ENCODE measurements around the gene GLI3.
A peak's percentile ranks its signal among the peaks of the same experiment; 100 is the strongest.

GLI3 gene

DNA sequence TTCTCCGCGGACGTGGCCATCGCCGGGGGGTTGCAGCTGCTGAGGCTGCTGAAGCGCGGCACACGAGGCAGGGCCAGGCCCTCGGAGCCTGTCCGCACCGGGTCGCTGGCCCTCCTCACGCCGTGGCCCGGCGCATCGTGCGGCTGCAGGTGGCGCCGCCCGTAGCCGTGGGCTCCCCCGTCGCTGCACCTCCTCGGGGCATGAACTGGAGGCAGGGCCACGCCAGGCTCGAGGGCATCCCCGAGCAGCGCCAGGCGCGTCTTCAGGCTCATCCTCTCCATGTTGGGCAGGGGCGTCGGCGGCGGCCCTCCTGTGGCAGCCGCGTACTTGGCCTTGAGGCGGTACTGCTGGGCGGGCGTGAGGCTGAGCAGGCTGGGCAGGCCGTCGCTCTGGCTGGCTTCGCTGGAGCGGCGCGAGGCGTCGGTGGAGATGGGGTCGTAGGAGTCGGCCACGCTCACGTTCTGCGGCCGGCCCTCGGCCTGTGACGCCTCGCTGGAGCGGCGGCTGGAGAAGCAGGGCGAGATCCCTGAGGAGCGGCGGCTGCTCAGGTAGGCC is 271.0 kb downstream of the GLI3 start:
- DNase-seq (ENCODE audit: insufficient read length) (no peak), FAIRE-seq (no peak)
- TF ChIP-seq POLR2A (IDR thresholded peaks at IDR 0.05; ENCODE audit: low read depth, low read length) (no peak), TAF1 (IDR thresholded peaks at IDR 0.05; ENCODE audit: borderline replicate concordance, low read depth, low read length) (no peak), POLR2AphosphoS5 (IDR thresholded peaks at IDR 0.05; ENCODE audit: low read depth, low read length) (no peak)

DNA sequence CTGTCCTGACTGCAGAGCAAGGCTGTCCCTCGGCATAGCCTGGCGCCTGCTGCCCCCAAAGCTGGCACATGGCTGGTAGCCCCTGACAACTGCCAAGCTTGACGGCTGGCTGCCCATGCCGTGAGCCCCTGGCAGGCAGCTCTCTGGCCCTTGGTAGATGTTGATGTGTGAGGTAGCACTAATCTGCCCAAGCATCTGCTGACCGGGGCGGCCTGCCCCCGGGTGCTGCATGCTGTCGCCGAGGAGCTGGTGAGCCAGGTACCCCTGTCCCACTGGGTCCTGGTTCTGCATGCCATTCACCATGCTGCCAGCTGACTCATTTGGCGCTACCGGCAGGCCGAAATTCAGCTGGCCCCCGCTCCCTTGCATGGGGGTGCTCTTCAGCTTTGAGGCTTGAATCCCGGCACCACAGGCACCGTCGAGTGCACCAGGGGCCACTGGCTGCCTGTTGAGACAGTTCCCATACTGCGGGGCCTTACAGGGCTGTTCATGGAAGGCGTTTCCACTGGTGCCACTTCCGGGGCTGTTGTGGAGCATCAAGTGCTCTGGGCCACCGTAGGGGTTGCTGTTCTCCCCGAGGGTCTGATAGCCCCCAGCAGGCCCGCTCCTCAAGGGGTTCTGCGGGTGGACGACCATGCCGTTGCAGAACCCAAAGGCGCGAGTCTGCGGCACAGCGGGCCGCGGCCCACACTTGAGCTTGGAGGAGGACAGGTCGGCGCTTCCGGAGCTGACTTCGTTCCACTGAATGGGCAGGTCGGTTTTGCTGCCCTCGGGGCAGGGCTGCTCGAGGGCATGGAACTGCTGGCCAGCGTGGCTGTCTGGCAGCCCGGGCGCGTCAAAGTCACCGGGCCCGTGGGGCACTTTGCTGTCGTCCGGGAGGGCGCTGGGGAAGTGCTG is 271.9 kb downstream of the GLI3 start:
- TF ChIP-seq POLR2AphosphoS5 (IDR thresholded peaks at IDR 0.05; ENCODE audit: low read depth, low read length) (no peak), POLR2A (IDR thresholded peaks at IDR 0.05; ENCODE audit: low read depth, low read length) (no peak), TAF1 (IDR thresholded peaks at IDR 0.05; ENCODE audit: borderline replicate concordance, low read depth, low read length) (no peak)
- FAIRE-seq = no peak
- DNase-seq (ENCODE audit: insufficient read length) = no peak

DNA sequence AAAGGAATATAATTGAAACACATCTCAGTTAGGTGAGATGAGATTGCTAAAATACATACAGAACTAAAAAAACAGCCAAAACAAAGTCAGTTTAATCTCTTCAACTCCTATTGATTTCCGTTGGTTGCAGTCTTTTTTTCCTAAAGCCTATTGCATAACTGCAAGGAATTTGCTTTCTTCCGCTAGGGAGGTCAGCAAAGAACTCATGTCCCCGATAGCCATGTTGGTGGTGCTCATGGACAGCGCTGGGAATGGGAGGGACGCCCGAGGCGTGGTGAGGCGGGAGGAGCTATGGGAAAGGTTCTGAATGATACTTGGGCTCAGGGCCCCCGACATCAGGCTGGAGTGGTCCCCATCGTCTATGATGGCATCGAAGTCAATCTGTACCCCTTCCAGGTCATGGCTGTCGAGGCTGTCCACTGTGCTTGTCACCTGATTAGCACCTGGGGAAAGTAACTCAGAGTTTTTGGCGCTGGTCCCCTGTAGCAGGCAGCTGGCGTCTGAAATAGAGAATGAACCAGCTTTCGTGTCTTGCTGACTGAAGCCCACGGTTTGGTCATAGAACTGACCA is 272.7 kb downstream of the GLI3 start:
- DNase-seq (ENCODE audit: insufficient read length) = no peak
- no peak for FAIRE-seq
- TF ChIP-seq POLR2A (IDR thresholded peaks at IDR 0.05; ENCODE audit: low read depth, low read length) (no peak), POLR2AphosphoS5 (IDR thresholded peaks at IDR 0.05; ENCODE audit: low read depth, low read length) (no peak), TAF1 (IDR thresholded peaks at IDR 0.05; ENCODE audit: borderline replicate concordance, low read depth, low read length) (no peak)

DNA sequence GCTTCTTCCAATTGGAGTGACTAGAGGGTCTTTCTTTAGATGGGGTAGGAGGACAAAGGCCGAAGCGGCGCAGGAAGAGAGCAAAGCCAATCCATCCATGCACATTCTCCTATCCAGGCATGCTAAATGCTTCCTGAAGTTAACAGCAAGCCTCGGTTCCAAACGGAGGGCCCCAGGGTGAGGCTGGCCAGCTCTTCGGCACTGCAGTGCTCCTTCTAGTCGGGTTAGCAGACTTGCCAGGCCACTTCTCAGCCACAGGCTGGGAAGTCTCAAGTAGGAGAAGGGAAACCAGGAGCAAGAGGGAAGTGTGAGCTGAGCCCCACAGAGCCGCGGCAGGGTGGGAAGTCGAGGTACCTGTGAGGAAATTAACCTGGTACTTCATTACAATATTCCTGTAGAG is 280.3 kb downstream of the GLI3 start:
- no peak for TF ChIP-seq POLR2A (IDR thresholded peaks at IDR 0.05; ENCODE audit: low read depth, low read length)
- no peak for TF ChIP-seq TAF1 (IDR thresholded peaks at IDR 0.05; ENCODE audit: borderline replicate concordance, low read depth, low read length)
- no peak for TF ChIP-seq POLR2AphosphoS5 (IDR thresholded peaks at IDR 0.05; ENCODE audit: low read depth, low read length)
- DNase-seq (ENCODE audit: insufficient read length) = no peak
- FAIRE-seq = no peak

DNA sequence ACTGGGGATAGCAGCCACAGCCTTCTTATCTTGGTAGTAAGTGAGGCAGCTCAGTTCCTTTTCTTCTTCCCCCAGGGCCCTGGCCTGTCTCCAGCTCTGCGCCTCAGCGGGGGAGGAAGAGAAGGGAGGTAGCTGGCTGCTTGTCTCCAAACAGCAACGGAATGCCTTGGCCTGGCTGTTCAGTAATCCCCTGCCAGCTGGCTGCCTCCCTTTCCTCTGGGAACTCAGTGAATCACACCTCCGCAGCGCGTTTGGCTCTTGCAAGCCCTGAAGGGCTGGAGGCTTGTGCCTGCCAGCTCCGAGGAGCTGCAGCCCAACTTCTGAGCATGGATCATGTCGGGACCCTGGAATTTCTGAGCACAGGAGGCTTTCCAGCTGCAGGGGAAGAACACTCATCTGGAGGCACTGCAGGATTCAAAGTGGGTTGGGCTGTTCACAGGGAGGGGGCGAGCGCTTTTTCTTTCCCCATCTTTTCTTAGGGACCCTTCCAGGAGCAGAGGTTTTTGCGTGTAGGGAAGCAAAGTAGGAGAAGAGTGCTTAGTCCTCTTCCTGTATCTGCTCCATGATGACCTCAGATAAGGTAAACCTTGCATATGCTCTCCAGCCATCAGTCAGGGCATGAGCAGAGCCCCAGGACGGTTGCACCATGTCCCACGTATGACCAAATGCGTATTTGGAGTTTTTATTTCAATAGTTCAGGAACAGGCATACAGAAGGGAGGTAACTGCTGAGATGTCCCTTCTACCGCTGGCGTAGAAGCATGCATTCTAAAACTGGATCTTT is 280.9 kb downstream of the GLI3 start:
- no peak for TF ChIP-seq POLR2A (IDR thresholded peaks at IDR 0.05; ENCODE audit: low read depth, low read length)
- no peak for TF ChIP-seq POLR2AphosphoS5 (IDR thresholded peaks at IDR 0.05; ENCODE audit: low read depth, low read length)
- TF ChIP-seq TAF1 (IDR thresholded peaks at IDR 0.05; ENCODE audit: borderline replicate concordance, low read depth, low read length) = no peak
- no peak for DNase-seq (ENCODE audit: insufficient read length)
- no peak for FAIRE-seq

DNA sequence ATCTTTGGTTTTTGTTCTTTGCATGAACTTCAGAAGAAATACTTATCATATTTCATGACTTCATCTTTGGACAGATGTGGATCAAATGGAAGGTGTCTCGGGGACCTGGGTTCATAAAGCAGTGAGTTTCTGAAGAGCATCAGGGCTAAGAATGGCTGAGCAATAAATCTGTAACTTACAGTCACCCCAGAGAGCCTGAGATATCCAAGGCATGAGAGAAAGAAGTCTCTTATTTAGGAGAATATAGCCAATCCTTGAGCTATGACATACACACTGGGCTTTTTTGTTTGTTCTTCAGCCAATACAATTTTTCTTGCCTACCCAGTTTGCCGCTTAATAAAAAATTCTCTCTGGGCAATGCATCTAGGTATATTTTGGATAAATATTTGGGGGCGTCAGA is 281.6 kb downstream of the GLI3 start:
- no peak for FAIRE-seq
- no peak for TF ChIP-seq POLR2AphosphoS5 (IDR thresholded peaks at IDR 0.05; ENCODE audit: low read depth, low read length)
- no peak for TF ChIP-seq TAF1 (IDR thresholded peaks at IDR 0.05; ENCODE audit: borderline replicate concordance, low read depth, low read length)
- no peak for TF ChIP-seq POLR2A (IDR thresholded peaks at IDR 0.05; ENCODE audit: low read depth, low read length)

DNA sequence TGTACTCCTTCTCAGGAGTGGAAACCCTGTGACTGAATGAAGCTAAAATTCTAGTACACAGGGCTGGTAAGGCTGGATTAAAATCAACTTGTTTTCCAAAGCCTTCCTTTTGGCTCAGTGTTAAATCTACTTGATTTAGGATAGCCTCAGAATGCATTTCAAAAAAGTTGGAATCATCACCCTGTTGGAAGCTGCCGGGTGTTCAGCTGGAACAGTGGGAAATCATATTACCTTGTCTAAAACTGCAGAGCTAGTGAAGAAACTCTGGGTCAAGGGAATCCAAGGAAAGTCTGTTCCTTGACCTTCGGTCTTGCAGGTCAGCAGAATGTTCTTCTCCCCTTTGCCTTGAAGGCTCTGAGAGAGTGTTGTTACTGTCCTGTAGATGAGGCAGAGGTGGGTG is 282.0 kb downstream of the GLI3 start:
- TF ChIP-seq POLR2AphosphoS5 (IDR thresholded peaks at IDR 0.05; ENCODE audit: low read depth, low read length) (no peak), POLR2A (IDR thresholded peaks at IDR 0.05; ENCODE audit: low read depth, low read length) (no peak)
- DNase-seq (ENCODE audit: insufficient read length) (no peak), FAIRE-seq (no peak)

More for the DNA sequence above, 281.6 kb downstream of the GLI3 start:
- no peak for DNase-seq (ENCODE audit: insufficient read length)

DNA sequence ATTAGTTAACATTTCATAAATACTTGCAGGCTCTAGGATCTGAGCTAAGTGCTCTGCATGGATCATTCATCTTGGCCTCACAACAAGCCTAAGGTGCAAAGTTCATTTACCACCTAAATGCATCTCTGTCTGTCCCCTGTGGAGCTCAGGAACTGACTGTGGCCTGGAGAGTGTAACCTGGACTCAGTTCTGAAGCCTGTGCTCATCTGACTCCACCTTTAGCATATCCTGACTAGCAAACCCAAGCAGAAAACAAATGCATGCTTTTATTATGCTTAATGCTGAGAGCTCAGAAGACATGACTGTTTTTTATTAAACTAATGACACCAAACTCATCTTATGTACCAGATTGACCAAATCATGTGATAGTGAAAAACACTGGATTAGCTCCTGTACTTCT is 288.5 kb downstream of the GLI3 start:
- FAIRE-seq = no peak

DNA sequence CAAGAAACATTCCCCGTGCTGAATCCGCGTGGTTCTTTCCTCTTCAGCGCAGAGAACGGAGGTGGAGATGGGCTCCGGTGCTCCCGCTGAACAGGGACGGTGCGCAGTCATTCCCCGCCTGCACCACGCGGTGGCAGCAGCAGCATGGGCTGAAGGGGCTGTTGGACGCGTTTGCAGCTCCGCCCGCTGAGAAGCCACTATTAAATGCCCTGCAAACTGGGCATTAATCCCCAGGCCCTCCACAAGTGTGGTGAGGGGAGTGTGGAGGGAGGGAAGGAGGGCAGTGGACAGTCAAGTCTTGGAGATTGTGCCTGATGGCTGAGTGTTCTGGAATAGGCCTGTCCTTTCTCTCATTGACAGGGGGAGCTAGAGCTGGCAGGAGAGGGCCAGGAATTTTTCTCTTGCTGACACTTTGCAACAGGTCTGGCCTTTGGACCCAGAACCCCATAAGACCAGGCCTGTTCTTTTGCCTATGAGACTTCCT is 293.9 kb downstream of the GLI3 start:
- peak; percentile 88 for FAIRE-seq
- DNase-seq (ENCODE audit: insufficient read length) = peak; percentile 51
- TF ChIP-seq POLR2AphosphoS5 (IDR thresholded peaks at IDR 0.05; ENCODE audit: low read depth, low read length) (no peak), TAF1 (IDR thresholded peaks at IDR 0.05; ENCODE audit: borderline replicate concordance, low read depth, low read length) (no peak), POLR2A (IDR thresholded peaks at IDR 0.05; ENCODE audit: low read depth, low read length) (no peak)

More for the DNA sequence above, 288.5 kb downstream of the GLI3 start:
- TF ChIP-seq TAF1 (IDR thresholded peaks at IDR 0.05; ENCODE audit: borderline replicate concordance, low read depth, low read length) = no peak
- TF ChIP-seq POLR2A (IDR thresholded peaks at IDR 0.05; ENCODE audit: low read depth, low read length) = no peak
- no peak for TF ChIP-seq POLR2AphosphoS5 (IDR thresholded peaks at IDR 0.05; ENCODE audit: low read depth, low read length)
- no peak for DNase-seq (ENCODE audit: insufficient read length)

DNA sequence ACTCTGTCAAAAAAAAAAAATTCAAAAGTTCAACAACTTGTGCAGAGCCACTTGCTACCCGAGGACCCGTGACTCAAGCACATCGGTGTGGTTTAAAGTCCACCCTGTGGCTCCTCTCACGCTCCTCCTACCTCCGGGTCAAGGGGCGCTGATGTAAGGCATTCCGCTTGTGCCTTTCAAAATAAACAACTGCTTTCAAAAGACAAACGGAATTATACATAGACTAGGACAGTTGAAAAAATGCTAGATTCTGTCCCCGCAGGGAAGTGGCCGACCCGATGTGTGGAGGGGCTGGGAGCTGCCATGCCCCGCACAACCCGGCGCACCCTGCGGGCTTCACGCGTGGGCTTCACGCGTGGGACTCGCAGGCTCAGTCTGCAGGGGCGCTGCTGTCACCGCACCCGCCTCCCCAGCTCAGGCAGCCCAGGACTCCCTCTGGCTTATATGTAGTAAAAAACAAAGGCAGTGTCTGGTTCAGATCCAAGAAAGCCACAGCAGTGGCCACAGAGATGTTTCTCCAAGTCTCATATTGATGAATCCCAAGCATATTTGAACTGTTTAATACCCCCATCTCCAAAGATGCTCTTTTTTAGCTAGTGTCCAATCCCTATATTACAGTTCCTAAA is 294.4 kb downstream of the GLI3 start:
- FAIRE-seq (no peak), DNase-seq (ENCODE audit: insufficient read length) (no peak)
- TF ChIP-seq POLR2A (IDR thresholded peaks at IDR 0.05; ENCODE audit: low read depth, low read length) = no peak
- no peak for TF ChIP-seq POLR2AphosphoS5 (IDR thresholded peaks at IDR 0.05; ENCODE audit: low read depth, low read length)
- TF ChIP-seq TAF1 (IDR thresholded peaks at IDR 0.05; ENCODE audit: borderline replicate concordance, low read depth, low read length) = no peak

All from GM12892 (cell line).